ENCODE results near the gene PAK6.

- TF ChIP-seq, protein P1, sequence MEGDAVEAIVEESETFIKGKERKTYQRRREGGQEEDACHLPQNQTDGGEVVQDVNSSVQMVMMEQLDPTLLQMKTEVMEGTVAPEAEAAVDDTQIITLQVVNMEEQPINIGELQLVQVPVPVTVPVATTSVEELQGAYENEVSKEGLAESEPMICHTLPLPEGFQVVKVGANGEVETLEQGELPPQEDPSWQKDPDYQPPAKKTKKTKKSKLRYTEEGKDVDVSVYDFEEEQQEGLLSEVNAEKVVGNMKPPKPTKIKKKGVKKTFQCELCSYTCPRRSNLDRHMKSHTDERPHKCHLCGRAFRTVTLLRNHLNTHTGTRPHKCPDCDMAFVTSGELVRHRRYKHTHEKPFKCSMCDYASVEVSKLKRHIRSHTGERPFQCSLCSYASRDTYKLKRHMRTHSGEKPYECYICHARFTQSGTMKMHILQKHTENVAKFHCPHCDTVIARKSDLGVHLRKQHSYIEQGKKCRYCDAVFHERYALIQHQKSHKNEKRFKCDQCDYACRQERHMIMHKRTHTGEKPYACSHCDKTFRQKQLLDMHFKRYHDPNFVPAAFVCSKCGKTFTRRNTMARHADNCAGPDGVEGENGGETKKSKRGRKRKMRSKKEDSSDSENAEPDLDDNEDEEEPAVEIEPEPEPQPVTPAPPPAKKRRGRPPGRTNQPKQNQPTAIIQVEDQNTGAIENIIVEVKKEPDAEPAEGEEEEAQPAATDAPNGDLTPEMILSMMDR (IDR thresholded peaks at IDR 0.05), result no peak
- no peak for TF ChIP-seq EP300 (IDR thresholded peaks at IDR 0.05)
Observed at GRCh38 chr15:40278026-40278425, 39.2 kb downstream of the PAK6 start.

Data from gastroesophageal sphincter (tissue), 3 donors.